ENCODE results near the gene RNF113B. TPM values are rescaled to one million over a fixed set of nuclear protein-coding genes. Genes with fewer than 3 reads are reported as not detected.

The RNF113B gene
- total RNA-seq, 1 experiment from 2014 or later = not detected

DNA sequence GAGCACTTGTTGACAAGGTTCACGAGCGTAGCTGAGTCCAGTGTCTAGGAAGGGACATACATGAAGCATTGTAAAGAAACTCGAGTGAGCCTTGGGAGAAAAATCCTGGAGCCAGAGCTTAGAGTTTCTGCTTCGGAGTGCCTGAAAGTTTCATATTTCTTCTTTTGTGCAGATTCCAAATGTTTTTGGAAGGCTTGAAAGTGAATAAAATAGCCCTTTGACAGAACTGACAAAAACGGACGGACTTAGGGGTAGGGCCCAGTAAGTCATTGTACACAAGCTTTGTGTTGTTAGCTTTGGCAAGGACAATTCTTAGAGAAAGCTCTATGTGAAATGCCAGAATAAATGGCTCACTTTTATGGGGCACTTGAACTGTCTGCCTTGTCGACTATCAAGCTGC is 2.8 kb downstream of the RNF113B start:
- H3K9me3 ChIP-seq (replicated peaks) = no peaks in the 10 kb centered on the region
- H3K36me3 ChIP-seq = no peaks in the 10 kb centered on the region; the same call in 1 of the 2 replicates
- H3K4me1 ChIP-seq = peaks cover 14% of the 10 kb centered on the region; the same call in 1 of the 2 replicates
- H3K4me3 ChIP-seq = no peak overlapping the region
- no peaks in the 10 kb centered on the region for H3K27me3 ChIP-seq
- no peak overlapping the region for H3K27ac ChIP-seq
- DNase-seq = no peak

DNA sequence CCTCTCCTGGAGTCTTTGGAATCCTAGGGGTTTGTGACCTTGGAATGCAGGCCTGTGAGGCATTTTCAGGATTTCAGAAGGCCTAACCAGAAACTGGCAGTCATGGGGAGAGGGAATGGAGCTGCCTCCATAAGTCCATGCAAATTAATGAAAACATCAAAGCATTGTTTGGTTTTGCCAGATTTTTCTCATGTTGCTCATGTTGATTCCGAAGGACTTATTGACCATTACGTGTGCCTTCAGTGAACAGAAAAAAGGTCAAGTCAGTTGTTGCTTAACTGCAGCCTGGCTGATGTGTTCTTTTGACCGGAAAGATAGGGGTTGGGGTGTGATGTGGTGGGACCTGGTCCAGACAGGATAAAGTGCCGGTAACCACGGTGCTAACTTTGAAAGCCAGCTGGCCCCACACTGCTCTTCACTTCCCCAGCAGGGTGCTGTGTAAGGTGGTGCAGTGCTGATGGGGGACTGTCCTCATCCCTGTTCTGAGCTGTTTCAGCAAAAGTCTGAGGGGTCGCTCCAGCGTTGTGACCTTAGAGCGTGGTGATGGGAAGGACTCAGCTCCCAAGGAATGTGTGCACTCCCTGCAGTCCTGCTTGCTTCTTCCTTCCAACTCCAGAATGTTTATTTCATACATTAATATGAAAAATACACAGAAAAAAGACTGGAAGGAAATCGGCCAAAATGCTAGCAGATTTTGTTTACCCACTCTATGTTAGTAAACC is 3.5 kb downstream of the RNF113B start:
- no peak overlapping the region for H3K27ac ChIP-seq
- H3K4me3 ChIP-seq = no peak overlapping the region
- H3K36me3 ChIP-seq = no peaks in the 10 kb centered on the region; the same call in 1 of the 2 replicates
- no peaks in the 10 kb centered on the region for H3K9me3 ChIP-seq (replicated peaks)
- no peaks in the 10 kb centered on the region for H3K27me3 ChIP-seq
- H3K4me1 ChIP-seq = peaks cover 14% of the 10 kb centered on the region; the same call in 1 of the 2 replicates
- DNase-seq = no peak

DNA sequence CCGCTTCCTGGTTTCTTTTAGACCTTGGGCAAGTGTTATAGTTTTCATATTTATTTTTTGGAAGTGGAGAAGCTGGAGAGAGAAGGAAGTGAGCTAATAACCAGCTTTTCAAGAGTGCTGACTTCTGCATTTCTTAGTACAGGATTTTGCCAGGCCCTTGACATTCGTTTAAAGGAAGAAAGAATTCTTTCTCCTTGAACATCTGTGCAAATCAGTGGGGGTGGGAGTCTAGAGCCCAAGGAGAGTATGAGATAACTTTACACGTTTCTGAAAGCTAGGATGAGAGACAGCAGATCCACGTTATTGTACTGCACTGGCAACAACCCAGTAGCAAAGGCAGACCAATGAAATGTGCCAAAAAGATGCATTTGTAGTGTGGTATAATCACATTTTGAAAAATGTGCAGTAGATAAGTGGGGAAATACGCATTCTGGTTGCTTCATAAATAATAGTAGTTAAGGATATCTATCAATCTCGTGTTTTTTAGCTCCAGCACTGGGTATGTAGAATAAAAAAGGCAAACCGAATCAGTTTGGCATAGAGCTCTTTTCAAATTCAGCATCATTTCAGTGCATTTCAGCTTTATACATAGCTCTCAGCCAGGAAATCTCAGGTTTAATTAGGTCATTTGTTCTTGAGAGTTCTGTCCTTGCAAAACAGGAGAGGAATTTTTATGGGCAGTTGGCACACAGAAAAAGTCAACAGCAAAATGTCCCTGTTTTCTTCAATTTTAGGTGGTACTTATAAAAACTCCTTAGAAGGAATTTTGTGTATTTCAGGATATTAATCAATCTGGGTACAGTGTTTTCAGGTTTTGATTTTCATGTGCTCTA is 4.3 kb downstream of the RNF113B start:
- Histone ChIP-seq H3K36me3 (no peaks in the 10 kb centered on the region; the same call in 1 of the 2 replicates), H3K4me1 (peaks cover 14% of the 10 kb centered on the region; the same call in 1 of the 2 replicates), H3K9me3 (replicated peaks) (no peaks in the 10 kb centered on the region), H3K4me3 (no peak overlapping the region), H3K27ac (no peak overlapping the region), H3K27me3 (no peaks in the 10 kb centered on the region)
- DNase-seq = no peak

DNA sequence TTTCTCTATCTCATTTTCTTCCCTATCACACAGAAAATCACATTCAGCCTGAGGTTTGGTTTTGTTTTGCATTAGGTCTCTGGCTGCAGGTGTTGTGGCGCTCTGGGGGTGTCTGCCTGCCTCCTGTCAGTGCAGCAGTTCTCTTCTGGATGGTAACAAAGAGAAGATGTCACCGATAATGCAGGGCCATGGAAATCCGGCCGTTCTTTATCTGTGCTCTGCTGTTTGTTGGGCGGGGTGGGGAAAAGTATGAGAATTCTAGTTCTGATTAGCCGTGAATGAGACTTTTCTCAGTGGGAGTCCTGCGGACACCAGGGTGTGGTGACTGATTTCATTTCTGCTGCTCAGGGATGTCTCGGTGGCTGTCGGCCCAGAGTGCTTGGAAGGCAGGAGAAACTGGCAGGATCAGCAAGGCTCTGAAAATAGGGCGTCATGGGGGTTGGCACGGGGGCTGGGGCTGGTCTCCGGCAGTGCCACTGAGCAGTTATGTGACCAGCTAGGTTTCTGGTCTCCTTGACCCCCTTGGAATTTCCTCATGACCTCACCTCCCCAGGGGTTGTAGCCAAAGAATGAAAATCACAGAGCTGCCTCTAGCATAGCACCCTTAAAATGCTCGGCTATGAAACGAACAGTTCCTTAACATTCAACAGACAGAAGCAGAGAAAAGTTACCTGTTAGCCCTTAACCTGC is 5.0 kb downstream of the RNF113B start:
- no peak overlapping the region for H3K27ac ChIP-seq
- no peaks in the 10 kb centered on the region; the same call in 1 of the 2 replicates for H3K36me3 ChIP-seq
- no peaks in the 10 kb centered on the region for H3K9me3 ChIP-seq (replicated peaks)
- no peak overlapping the region for H3K4me3 ChIP-seq
- peaks cover 14% of the 10 kb centered on the region; the same call in 1 of the 2 replicates for H3K4me1 ChIP-seq
- no peaks in the 10 kb centered on the region for H3K27me3 ChIP-seq
- no peak for DNase-seq

GRCh38 chr13:98169331-98169730 is 7.7 kb downstream of the RNF113B start:
- no peak for DNase-seq
- Histone ChIP-seq H3K4me3 (no peak overlapping the region), H3K27ac (no peak overlapping the region), H3K36me3 (no peaks in the 10 kb centered on the region; the same call in 1 of the 2 replicates), H3K27me3 (no peaks in the 10 kb centered on the region), H3K9me3 (replicated peaks) (no peaks in the 10 kb centered on the region), H3K4me1 (peaks cover 14% of the 10 kb centered on the region; the same call in 1 of the 2 replicates)

GRCh38 chr13:98162935-98163334 is 14.1 kb downstream of the RNF113B start:
- Histone ChIP-seq H3K27me3 (no peaks in the 10 kb centered on the region), H3K4me3 (no peak overlapping the region), H3K9me3 (replicated peaks) (no peaks in the 10 kb centered on the region), H3K4me1 (peaks cover 12% of the 10 kb centered on the region), H3K36me3 (0 out of 2 replicates have a peak, but pooled peaks cover 4% of the 10 kb centered on the region), H3K27ac (no peak overlapping the region)
- DNase-seq = no peak

DNA sequence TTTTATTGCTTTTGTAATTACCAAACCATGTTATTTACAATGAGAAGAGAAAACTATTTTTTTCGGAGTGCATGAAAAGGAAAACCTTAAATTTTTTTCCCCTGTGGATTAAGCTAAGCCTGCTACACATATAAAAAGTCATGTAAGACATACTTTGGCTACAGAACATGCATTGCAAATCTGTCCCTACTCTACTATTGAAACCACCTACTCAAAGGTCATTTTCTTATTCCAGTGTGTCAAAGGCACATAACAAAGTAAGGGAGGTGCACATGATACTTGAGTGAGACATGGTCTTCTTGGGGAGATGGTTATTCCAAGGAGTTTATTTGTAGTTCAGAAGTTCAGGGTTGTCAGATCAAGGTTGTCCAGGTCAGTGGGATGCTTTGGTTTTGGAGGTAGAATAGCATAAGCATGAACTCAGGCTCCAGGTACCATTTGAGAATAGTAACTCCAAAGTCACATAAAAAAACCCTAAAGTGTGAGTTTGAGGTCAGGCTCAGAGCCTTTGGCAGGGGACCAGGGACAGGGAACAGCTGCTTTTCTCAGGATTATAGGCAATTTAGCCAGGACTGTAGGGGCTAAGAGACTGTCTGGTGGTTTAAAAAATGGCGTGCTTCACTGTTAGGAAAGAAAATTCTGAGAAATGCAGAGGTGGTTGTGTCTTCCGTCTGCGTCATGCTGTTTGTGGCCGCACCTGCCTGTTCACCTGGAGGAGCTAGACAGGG is 18.7 kb downstream of the RNF113B start:
- DNase-seq = peak; percentile 73 to 88
- Histone ChIP-seq H3K36me3 (0 out of 2 replicates have a peak, but pooled peaks cover 4% of the 10 kb centered on the region), H3K9me3 (replicated peaks) (no peaks in the 10 kb centered on the region), H3K4me3 (no peak overlapping the region), H3K27ac (peak overlapping the region; percentile 40), H3K27me3 (no peaks in the 10 kb centered on the region), H3K4me1 (peaks cover 19% of the 10 kb centered on the region)

- H3K4me3 ChIP-seq = no peak overlapping the region
- no peak for DNase-seq
- no peaks in the 10 kb centered on the region for H3K9me3 ChIP-seq (replicated peaks)
- 0 out of 2 replicates have a peak, but pooled peaks cover 1% of the 10 kb centered on the region for H3K36me3 ChIP-seq
- H3K27me3 ChIP-seq = no peaks in the 10 kb centered on the region
- H3K4me1 ChIP-seq = peaks cover 19% of the 10 kb centered on the region
- H3K27ac ChIP-seq = no peak overlapping the region
These were observed 19.5 kb downstream of the RNF113B start for GRCh38 chr13:98157609-98158008.

- Histone ChIP-seq H3K9me3 (replicated peaks) (no peaks in the 10 kb centered on the region), H3K36me3 (no peaks in the 10 kb centered on the region), H3K4me1 (peaks cover 19% of the 10 kb centered on the region), H3K27me3 (no peaks in the 10 kb centered on the region), H3K27ac (no peak overlapping the region), H3K4me3 (no peak overlapping the region)
- no peak for DNase-seq
These were observed 19.9 kb downstream of the RNF113B start for GRCh38 chr13:98157188-98157587.

- no peak for DNase-seq
- Histone ChIP-seq H3K36me3 (no peaks in the 10 kb centered on the region), H3K9me3 (replicated peaks) (no peaks in the 10 kb centered on the region), H3K4me1 (peaks cover 21% of the 10 kb centered on the region), H3K4me3 (no peak overlapping the region), H3K27ac (no peak overlapping the region), H3K27me3 (no peaks in the 10 kb centered on the region)
These were observed 20.8 kb downstream of the RNF113B start for GRCh38 chr13:98156259-98156658.

GRCh38 chr13:98155475-98156109 is 21.5 kb downstream of the RNF113B start:
- H3K36me3 ChIP-seq = no peaks in the 10 kb centered on the region
- H3K4me3 ChIP-seq = no peak overlapping the region
- no peak overlapping the region for H3K27ac ChIP-seq
- DNase-seq = peak; percentile 31 to 40
- H3K27me3 ChIP-seq = no peaks in the 10 kb centered on the region
- H3K4me1 ChIP-seq = peaks cover 28% of the 10 kb centered on the region
- H3K9me3 ChIP-seq (replicated peaks) = no peaks in the 10 kb centered on the region

GRCh38 chr13:98150832-98151479 is 26.1 kb downstream of the RNF113B start:
- DNase-seq = peak; percentile 68 to 79
- H3K4me3 ChIP-seq = no peak overlapping the region
- H3K27ac ChIP-seq = peak overlapping the region; percentile 28

GRCh38 chr13:98147521-98147920 is 29.5 kb downstream of the RNF113B start:
- Histone ChIP-seq H3K9me3 (replicated peaks) (no peaks in the 10 kb centered on the region), H3K4me1 (peaks cover 23% of the 10 kb centered on the region), H3K27ac (no peak overlapping the region), H3K36me3 (peaks cover 4% of the 10 kb centered on the region), H3K27me3 (no peaks in the 10 kb centered on the region), H3K4me3 (no peak overlapping the region)
- no peak for DNase-seq

More at GRCh38 chr13:98150832-98151479, 26.1 kb downstream of the RNF113B start:
- Histone ChIP-seq H3K9me3 (replicated peaks) (no peaks in the 10 kb centered on the region), H3K27me3 (no peaks in the 10 kb centered on the region), H3K4me1 (peaks cover 17% of the 10 kb centered on the region), H3K36me3 (peaks cover 4% of the 10 kb centered on the region)

All from SJCRH30 (cell line).